HepG2 (cell line): ENCODE measurements around the gene TANC1. TPM values are rescaled to one million over a fixed set of nuclear protein-coding genes. Genes with fewer than 3 reads are reported as not detected.

Source experiments
- ATAC-seq: fragments of 200-7000 bp; cut with Tn5 transposase; 3 replicates; pipeline ENCODE4 v1.9.1; 2020; ENCODE audit warnings: mild to moderate bottlenecking, moderate library complexity
- BruUV-seq: library from RNA; stranded (reverse); fragments of 400-500 nt; replicated peaks from 2 replicates; lab custom pipeline; 2021; lab: Mats Ljungman, UMichigan
- CTCF ChIA-PET: fragments of 300-600 bp; formaldehyde crosslinking; extraction: SDS; loops from one replicate; lab custom pipeline; 2021; ENCODE audit warnings: low total read pairs, inconsistent platforms, low intra/inter-chr PET ratio; lab: Yijun Ruan, JAX
- POLR2A ChIA-PET: fragments of 350-600 bp; sonication (Branson Sonifier 250); formaldehyde crosslinking; loops from one replicate; lab custom pipeline; 2020; ENCODE audit warnings: antibody characterized with exemption, inconsistent platforms; lab: Yijun Ruan, JAX
- DNase-seq: peaks from one replicate; pipeline ENCODE4 v3.0.0-alpha.2; 2015; ENCODE audit warnings: low spot score
- FAIRE-seq: peaks from 3 replicates; lab custom pipeline; 2011; peaks lifted over from hg19 to GRCh38; lab: Jason Lieb, UNC
- H2AFZ ChIP-seq: one replicate; pipeline ENCODE4 v1.6.1; 2011; ENCODE audit warnings: low read length, inconsistent platforms
- H3K27ac ChIP-seq: fragments of 300-600 bp; 3 replicates; pipeline ENCODE4 v1.8.0; 2011; ENCODE audit warnings: mixed run types, mild to moderate bottlenecking, mixed read lengths, low read length, inconsistent platforms; ENCODE audit not compliant: insufficient read depth; ENCODE audit errors: extremely low read length
- H3K27me3 ChIP-seq, 2 experiments: fragments of 200-600 bp in 1 of 2; 2 replicates in 1 of 2; 3 replicates in 1 of 2; pipeline versions ENCODE4 v1.6.0 to v1.8.0; 2011; ENCODE audit warnings: low read length in 2 of 2, mild to moderate bottlenecking in 2 of 2, moderate library complexity in 2 of 2, inconsistent platforms in 1 of 2; ENCODE audit not compliant: insufficient read depth in 2 of 2, control insufficient read depth in 1 of 2
- H3K36me3 ChIP-seq, 2 experiments: fragments of 200-600 bp in 1 of 2; replicated peaks in 1 of 2; 2 replicates in 1 of 2; 3 replicates in 1 of 2; pipeline versions ENCODE4 v1.5.1 to v1.8.0; 2011; ENCODE audit warnings: low read length in 2 of 2, inconsistent platforms in 1 of 2; ENCODE audit not compliant: insufficient read depth in 2 of 2, control insufficient read depth in 1 of 2
- H3K4me1 ChIP-seq: 2 replicates; pipeline ENCODE4 v1.5.1; 2012; ENCODE audit warnings: low read length, inconsistent platforms; ENCODE audit not compliant: insufficient read depth
- H3K4me2 ChIP-seq: 2 replicates; pipeline ENCODE4 v1.6.0; 2011; ENCODE audit warnings: low read depth, low read length, inconsistent platforms
- H3K4me3 ChIP-seq, 3 experiments: fragments of 200-600 bp in 1 of 3; sonication (generic), shearing (Covaris generic) in 1 of 3; replicated peaks in 1 of 3; 2 replicates each; pipeline ENCODE4 v1.5.1; 2011 to 2016; ENCODE audit warnings: low read length in 3 of 3, inconsistent platforms in 2 of 3, low read depth in 2 of 3, mild to moderate bottlenecking in 2 of 3, control low read depth in 1 of 3, mixed read lengths in 1 of 3; ENCODE audit not compliant: insufficient read depth in 1 of 3
- H3K79me2 ChIP-seq: one replicate; pipeline ENCODE4 v1.6.1; 2011; ENCODE audit warnings: low read length, inconsistent platforms; ENCODE audit not compliant: insufficient read depth
- H3K9ac ChIP-seq: 2 replicates; pipeline ENCODE4 v1.6.0; 2011; ENCODE audit warnings: mild to moderate bottlenecking, low read depth, low read length, inconsistent platforms; ENCODE audit not compliant: insufficient read depth
- H3K9me3 ChIP-seq: 2 replicates; pipeline ENCODE4 v1.5.1; 2012; ENCODE audit warnings: mild to moderate bottlenecking, low read length
- H4K20me1 ChIP-seq: 2 replicates; pipeline ENCODE4 v1.6.0; 2011; ENCODE audit warnings: inconsistent platforms, mild to moderate bottlenecking, low read length, moderate library complexity; ENCODE audit not compliant: insufficient read depth
- CBX1 ChIP-seq: IDR thresholded peaks from one replicate; pipeline ENCODE4 v1.6.1; 2016; ENCODE audit warnings: antibody characterized with exemption, low read depth
- NFIB ChIP-seq: sonication (generic); formaldehyde crosslinking; IDR thresholded peaks from 2 replicates; pipeline ENCODE4 v1.9.0; 2021; ENCODE audit warnings: missing genetic modification reagents, mild to moderate bottlenecking, borderline replicate concordance
- NFRKB ChIP-seq: fragments of 450-650 bp; IDR thresholded peaks from 2 replicates; pipeline ENCODE4 v1.6.1; 2017
- ZMAT5 ChIP-seq: sonication (generic); formaldehyde crosslinking; IDR thresholded peaks from 2 replicates; pipeline ENCODE4 v1.5.0; 2020; ENCODE audit warnings: mild to moderate bottlenecking, low read depth, missing genetic modification reagents, borderline replicate concordance
- ZNF205 ChIP-seq: IDR thresholded peaks from 2 replicates; pipeline ENCODE4 v1.6.1; 2018; ENCODE audit warnings: missing biosample characterization, missing genetic modification reagents
- ZNF33B ChIP-seq: sonication (generic); formaldehyde crosslinking; IDR thresholded peaks from 2 replicates; pipeline ENCODE4 v1.5.1; 2020; ENCODE audit warnings: mild to moderate bottlenecking, missing genetic modification reagents
- ZNF446 ChIP-seq: sonication (generic); formaldehyde crosslinking; IDR thresholded peaks from 2 replicates; pipeline ENCODE4 v1.5.0; 2020; ENCODE audit warnings: mild to moderate bottlenecking, missing genetic modification reagents
- ZNF674 ChIP-seq: sonication (generic); formaldehyde crosslinking; IDR thresholded peaks from 2 replicates; pipeline ENCODE4 v1.5.0; 2020; ENCODE audit warnings: low read depth, mild to moderate bottlenecking, missing genetic modification reagents
- ZSCAN5A ChIP-seq: sonication (generic); formaldehyde crosslinking; IDR thresholded peaks from 2 replicates; pipeline ENCODE4 v1.8.0; 2022; ENCODE audit warnings: mild to moderate bottlenecking, missing genetic modification reagents, borderline replicate concordance
- WGBS: methylation state at CpG from one replicate; pipeline ENCODE4 v1.1.6; 2017; ENCODE audit warnings: low lambda C conversion rate; 5-methylcytosine and 5-hydroxymethylcytosine counted together
- in situ Hi-C: cut with HindIII; loops from 2 replicates; pipeline ENCODE4 v1.10.0; 2017; ENCODE audit warnings: low pct_unique_long_range_greater_than_20kb; ENCODE audit not compliant: extremely low pct_ligation_motif_present
- intact Hi-C: fragments of 100-400 bp; cut with micrococcal nuclease; formaldehyde crosslinking; loops from one replicate; pipeline ENCODE4 v1.10.0; 2022; ENCODE audit not compliant: unreplicated experiment
- polyA plus RNA-seq, 8 experiments: library from polyadenylated mRNA; depleted of rRNA in 3 of 8; stranded (reverse) in 7 of 8; unstranded in 1 of 8; fragments of >200 nt; fragmentation: Illumina TruSeq in 4 of 8; extraction: Trizol in 4 of 8; gene quantifications; 2 replicates each; pipeline versions ENCODE4 v1.2.1 to v1.2.3, GENCODE V29; 2011 to 2016; ENCODE audit warnings: low read depth in 4 of 8, missing spikeins in 1 of 8, mixed read lengths in 1 of 8; ENCODE audit not compliant: insufficient read depth in 1 of 8
- total RNA-seq, 5 experiments: library from RNA; depleted of rRNA; stranded (reverse); fragments of >200 nt; fragmentation: Illumina TruSeq; extraction: Trizol; gene quantifications; 2 replicates each; pipeline ENCODE4 v1.2.3, GENCODE V29; 2016; ENCODE audit warnings: low read depth in 1 of 5
- TF ChIP-seq, protein P1 (sequence below): sonication (generic); formaldehyde crosslinking; IDR thresholded peaks from 2 replicates; pipeline ENCODE4 v1.4.0; 2020; ENCODE audit warnings: missing genetic modification reagents; ENCODE audit errors: not compliant biosample characterization

TANC1 gene
- total and polyA plus RNA-seq, 2 of the 13 experiments (the other 11 are each of a cell fraction or from before 2014, with no cell fraction given), result 2.3 to 5.6 TPM

GRCh38 chr2:159013103-159013502 lies 44.7 kb downstream of the TANC1 start (continued):
- TF ChIP-seq ZSCAN5A (CRISPR knock-in tag), result no peak

- ChIA-PET CTCF (no interaction called here), POLR2A (no interaction called here)
- no peaks in the 10 kb centered on the region for H3K27me3 ChIP-seq
- TF ChIP-seq NFIB (CRISPR knock-in tag) (no peak), ZNF446 (no peak), ZNF205 (CRISPR knock-in tag) (no peak), ZNF33B (no peak), ZMAT5 (no peak), ZNF674 (CRISPR knock-in tag) (no peak), CBX1 (no peak), NFRKB (no peak)
- TF ChIP-seq, protein P1, sequence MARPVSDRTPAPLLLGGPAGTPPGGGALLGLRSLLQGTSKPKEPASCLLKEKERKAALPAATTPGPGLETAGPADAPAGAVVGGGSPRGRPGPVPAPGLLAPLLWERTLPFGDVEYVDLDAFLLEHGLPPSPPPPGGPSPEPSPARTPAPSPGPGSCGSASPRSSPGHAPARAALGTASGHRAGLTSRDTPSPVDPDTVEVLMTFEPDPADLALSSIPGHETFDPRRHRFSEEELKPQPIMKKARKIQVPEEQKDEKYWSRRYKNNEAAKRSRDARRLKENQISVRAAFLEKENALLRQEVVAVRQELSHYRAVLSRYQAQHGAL (CRISPR knock-in tag), result no peak
- H3K9ac ChIP-seq, result no peak overlapping the region
- ATAC-seq (no peak), DNase-seq (no peak), FAIRE-seq (no peak)
- H3K79me2 ChIP-seq, result no peaks in the 10 kb centered on the region
- no peak overlapping the region for H3K4me2 ChIP-seq
- intact Hi-C loops, result no loop called here
- H3K4me1 ChIP-seq, result peaks cover 5% of the 10 kb centered on the region; the same call in 1 of the 2 replicates
- H4K20me1 ChIP-seq, result no peaks in the 10 kb centered on the region
- H3K4me3 ChIP-seq, result no peak overlapping the region
- in situ Hi-C loops, result no loop called here
- H3K27ac ChIP-seq, result no peak overlapping the region
- peaks cover 0 to 1% of the 10 kb centered on the region in 2 experiments; a peak in 1 of 5 replicates for H3K36me3 ChIP-seq
- H3K9me3 ChIP-seq, result peaks cover 22% of the 10 kb centered on the region
- BruUV-seq, result no TSS peak
- no peak overlapping the region for H2AFZ ChIP-seq
- 67% methylated on average over 2 of the region's 2 CpGs for WGBS
These were observed 46.7 kb downstream of the TANC1 start for GRCh38 chr2:159015174-159015573.
